GM12874 (cell line): Measurements from ENCODE around the gene TSPEAR.

Experiments used
- TF ChIP-seq, protein P1 (sequence below): IDR thresholded peaks from 2 replicates; pipeline ENCODE4 v1.5.1; 2011; ENCODE audit warnings: low read depth, mild to moderate bottlenecking, control low read depth, low read length, moderate library complexity; ENCODE audit not compliant: insufficient read depth

TSPEAR gene

GRCh38 chr21:44471341-44471740 is 240.0 kb downstream of the TSPEAR start:
- TF ChIP-seq, protein P1, sequence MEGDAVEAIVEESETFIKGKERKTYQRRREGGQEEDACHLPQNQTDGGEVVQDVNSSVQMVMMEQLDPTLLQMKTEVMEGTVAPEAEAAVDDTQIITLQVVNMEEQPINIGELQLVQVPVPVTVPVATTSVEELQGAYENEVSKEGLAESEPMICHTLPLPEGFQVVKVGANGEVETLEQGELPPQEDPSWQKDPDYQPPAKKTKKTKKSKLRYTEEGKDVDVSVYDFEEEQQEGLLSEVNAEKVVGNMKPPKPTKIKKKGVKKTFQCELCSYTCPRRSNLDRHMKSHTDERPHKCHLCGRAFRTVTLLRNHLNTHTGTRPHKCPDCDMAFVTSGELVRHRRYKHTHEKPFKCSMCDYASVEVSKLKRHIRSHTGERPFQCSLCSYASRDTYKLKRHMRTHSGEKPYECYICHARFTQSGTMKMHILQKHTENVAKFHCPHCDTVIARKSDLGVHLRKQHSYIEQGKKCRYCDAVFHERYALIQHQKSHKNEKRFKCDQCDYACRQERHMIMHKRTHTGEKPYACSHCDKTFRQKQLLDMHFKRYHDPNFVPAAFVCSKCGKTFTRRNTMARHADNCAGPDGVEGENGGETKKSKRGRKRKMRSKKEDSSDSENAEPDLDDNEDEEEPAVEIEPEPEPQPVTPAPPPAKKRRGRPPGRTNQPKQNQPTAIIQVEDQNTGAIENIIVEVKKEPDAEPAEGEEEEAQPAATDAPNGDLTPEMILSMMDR, result no peak

DNA sequence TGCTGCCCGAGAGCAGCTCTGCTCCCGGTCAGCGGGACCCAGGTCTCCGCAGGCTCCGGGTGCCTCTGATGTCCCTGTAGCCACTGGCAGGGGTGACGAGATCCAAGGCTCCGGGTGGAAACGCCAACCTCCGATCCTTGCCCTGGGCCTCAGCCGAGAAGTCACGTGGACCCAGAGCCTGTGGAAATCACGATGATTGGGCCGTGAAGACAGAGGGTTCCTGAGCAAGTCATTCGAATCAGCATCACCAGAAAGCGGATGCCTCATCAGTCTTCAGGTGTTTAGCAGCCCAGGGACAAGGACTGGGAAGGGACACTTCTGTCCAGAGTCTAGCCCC is 243.5 kb downstream of the TSPEAR start:
- TF ChIP-seq, protein P1, result no peak

DNA sequence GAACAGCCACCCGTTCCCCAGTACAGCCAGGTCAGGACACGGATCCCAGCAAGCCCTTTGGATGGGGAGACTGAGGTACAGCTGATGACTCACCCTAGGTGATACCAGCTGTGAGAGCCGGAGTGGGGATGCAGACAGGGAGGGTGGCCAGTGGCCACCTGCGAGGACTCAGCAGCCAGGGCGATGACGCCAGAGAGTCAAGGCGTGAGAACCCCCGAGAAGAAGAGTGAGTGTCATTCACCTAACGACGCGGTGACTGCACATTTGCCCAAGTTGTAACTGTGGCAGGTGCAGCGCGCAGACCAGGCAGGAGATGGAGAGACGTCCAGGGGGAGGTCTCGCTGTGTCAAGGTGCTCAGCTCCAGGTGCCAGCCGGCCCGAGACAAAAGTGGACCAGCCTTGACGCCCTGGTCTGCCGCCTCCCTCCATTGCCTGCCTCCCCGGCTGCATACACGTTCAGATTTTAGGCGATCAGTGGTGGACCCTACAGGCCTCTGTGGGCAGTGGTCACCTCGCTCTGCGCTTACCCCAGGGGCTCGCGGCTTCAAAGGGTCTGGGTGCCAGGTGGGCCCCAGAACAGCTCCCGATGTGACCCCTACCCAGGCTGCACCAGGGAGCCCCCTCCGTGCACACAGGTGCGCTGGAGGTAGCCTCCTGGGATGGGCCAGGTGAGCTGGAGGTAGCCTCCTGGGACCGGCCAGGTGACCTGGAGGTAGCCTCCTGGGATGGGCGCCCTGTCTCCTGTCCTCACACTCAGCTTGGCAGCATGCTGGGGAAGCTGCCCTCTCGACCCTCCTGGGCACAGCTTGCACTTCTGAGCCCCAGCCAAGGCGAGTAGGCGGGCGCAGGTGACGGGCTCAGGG is 244.1 kb downstream of the TSPEAR start:
- TF ChIP-seq, protein P1, result no peak

DNA sequence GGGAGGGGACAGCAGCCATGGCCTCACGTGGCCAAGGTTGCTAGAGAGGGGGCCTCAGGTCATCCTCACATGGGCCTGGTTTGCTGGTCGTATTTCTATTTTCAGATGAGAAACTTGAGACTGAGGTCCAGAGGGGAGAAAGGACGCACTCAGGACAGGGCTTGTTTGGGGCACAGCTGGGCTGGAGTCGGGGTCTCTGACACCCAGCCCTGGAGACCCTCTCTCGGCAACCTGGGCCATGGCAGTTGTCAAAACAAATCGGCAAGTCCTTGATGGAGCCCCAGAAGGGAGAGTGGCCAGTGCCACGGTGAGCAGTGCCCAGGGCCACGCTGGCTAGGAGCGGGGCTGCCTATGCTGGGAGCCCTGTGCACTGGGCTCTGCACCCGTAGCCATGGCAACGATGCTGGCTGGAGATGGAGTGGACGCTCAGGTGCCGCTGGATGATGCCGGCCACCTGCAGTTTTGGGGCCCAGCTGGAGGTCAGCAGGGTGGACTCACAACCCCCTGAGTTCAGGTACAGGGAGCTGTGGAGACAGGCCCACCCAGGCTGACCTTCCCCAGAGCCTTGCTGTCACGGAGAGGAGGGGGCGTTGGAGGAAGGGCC is 244.9 kb downstream of the TSPEAR start:
- TF ChIP-seq, protein P1, result no peak

GRCh38 chr21:44464351-44464750 is 247.0 kb downstream of the TSPEAR start:
- TF ChIP-seq, protein P1, result no peak

DNA sequence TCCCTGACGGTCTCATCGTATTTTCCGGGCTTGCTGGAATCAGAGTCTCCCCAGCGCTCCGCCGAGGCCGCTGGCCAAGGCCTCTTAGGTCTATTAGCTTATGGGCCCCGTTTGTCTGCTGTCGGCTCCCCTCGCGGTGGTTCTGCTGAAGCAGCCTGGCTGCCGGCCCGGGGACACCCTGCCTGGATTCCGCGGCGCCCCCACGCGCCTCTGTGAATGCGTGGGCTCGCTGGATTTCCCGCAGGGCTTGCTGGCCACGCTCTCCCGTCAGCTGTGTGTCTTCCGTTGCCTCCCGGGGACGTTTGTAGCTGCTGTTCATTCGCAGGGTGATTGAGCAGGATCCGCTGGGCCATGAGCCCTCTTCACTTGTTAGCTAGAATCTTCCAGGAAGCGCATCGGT is 247.6 kb downstream of the TSPEAR start:
- TF ChIP-seq, protein P1, result no peak

DNA sequence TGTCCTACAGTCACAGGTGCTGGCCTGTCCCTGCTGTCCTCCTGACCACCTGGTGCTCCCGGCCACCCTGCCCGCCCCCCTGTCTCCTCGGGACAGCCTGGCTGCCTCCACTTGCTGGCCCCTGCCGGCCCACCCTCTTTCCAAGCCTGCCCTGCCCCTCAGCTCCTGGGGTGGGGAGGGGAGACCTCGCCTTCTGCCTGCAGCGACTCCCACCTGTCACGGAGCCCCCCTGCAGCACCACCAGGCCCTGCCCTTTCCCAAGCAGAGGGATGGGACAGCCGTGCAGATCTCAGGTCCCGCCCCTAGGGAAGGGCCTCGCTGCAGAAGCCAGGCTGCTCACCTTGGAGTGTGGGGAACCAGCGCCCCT is 248.6 kb downstream of the TSPEAR start:
- TF ChIP-seq, protein P1, result no peak
